HG03135 (cell line): Measurements from ENCODE around the gene RABGGTB.
"Not testable (repeated sequence)": the region's sequence is repeated elsewhere in the genome, so short reads cannot be mapped to it uniquely, and the experiment has no call there.

ENCODE experiments used
- ATAC-seq: cut with Tn5 transposase; IDR thresholded peaks from one replicate; pipeline ENCODE4 v1.9.1; 2021; ENCODE audit warnings: mild to moderate bottlenecking, moderate library complexity; ENCODE audit not compliant: unreplicated experiment

The RABGGTB gene

DNA sequence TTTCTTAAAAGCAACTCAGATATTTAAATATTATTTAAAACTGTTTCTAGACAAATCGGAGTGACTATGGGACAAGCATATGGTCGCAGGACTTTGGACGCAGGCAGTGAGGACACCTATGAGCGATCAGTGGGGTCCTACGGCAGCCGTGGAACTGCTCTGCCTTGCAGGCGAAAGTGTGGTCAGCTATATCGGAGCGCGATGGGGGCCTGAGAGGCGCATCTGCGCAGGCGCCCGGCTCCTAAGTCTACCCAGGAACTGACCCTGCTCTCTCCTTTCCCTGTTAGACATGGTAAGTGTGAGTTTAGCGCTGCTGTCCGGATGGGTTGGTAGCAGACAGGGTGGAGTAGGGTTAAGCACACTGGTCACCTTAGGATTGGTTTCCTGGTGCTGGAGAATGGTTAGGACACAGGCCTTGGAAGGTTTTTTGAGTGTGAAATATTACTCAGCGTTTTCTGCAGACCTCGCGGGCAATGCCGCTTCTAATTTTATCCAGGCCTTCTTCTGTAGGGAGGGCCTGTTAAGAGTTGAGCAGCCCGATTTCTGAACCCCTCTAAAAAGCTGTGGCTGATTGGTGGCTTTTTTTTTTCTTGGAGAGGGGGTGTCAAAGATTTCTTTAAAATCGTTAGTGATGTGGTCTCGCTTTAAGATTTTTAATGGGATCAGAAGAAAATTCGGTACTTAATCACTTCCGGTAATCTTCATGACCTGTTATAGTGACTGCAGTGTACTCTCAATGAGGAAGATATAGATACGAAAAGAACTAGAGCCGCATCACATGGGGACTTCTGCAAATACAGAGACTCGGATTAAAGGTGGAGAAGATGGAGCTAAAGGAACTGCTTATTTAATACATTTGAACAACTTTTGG, at the start of gene RABGGTB:
Gene RABGGTB, plus strand, starts transcription at position 274 of the 871 bp plus-strand sequence. Its CDS starts 16 bp downstream, at position 290.
- ATAC-seq: peak; percentile 73

DNA sequence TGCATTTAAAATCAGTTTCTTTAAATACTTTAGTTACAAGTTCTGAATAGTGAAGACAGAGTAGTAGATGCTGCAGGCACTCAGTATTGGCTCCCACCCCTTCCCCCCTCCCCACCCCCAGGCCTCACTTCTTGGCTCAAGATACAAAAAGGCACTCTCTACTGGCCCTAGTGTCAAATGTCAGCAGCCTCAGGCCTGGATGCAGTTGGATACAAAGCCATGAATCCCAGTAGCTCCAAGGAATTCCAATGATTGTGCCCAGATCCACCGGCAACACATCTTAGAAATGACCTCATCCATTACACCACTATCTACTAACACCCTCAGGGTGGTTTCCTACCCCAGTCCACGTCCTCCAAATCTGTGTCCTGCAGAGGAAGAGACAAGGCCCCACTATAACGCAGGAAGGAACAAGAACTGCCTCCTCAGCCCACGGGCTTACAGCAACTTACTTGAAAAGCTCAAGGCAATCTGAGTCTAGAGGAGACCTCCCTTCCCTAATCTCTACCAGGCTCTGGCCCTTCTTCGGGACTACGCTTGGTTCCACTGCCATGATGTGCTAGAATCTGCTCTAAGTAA, 43.9 kb upstream of the RABGGTB start:
- no peak for ATAC-seq

DNA sequence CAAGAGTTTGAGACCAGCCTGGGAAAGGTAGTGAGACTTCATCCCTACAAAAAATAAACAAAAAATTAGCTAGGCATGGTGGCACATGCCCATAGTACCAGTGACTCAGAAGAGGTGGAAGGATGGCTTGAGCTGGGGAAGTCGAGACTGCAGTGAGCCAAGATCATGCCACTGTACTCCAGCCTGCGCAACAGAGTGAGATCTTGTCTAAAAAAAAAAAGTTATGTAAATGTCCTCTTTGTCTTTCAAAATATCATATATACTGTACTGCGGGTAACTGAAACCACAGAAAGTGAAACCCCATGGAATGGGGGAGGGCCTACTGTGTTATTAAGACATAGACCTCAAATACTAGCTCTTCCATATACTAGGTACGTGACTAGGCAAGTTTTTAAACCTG, 40.8 kb upstream of the RABGGTB start:
- ATAC-seq: peak; percentile 71

DNA sequence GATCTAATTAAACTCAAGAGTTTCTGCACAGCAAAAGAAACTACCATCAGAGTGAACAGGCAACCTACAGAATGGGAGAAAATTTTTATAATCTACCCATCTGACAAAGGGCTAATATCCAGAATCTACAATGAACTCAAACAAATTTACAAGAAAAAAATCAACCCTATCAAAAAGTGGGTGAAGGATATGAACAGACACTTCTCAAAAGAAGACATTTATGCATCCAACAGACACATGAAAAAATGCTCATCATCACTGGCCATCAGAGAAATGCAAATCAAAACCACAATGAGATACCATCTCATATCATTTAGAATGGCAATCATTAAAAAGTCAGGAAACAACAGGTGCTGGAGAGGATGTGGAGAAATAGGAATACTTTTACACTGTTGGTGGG, 28.8 kb upstream of the RABGGTB start:
- ATAC-seq: not testable (repeated sequence)

- not testable (repeated sequence) for ATAC-seq
Measured at GRCh38 chr1:75758543-75758942, 27.5 kb upstream of the RABGGTB start.

GRCh38 chr1:75764057-75764655, 21.9 kb upstream of the RABGGTB start:
- ATAC-seq: no peak

DNA sequence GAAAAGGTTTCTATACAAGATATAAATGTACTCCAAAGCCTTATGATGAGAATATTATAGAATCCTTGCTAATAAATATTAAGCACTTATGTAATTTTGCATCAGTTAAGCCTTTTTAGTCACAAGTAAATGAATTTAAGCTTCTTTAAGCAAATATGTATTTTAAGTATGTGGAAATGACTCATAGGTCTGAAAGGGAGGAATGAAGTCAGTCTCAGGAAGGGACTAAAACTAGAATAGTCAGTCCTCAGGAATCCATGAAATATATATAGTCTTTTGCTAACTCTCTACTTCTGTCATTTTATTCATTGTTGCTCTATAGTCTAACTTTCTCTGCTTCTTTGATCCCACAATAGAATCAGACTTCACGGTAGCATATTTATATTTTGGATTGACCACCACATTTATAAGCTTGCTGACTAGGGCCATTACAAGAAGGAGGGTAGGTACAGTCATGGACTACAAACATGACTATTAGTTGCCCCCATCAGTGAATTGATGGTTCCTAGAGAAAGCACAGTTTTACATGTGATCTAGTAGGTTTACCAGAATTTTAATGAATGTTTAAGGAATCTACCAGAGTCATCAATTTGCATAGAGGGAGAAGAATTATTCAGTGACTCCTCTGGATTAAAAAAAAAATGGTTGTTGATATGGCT, 20.2 kb upstream of the RABGGTB start:
- ATAC-seq: no peak

DNA sequence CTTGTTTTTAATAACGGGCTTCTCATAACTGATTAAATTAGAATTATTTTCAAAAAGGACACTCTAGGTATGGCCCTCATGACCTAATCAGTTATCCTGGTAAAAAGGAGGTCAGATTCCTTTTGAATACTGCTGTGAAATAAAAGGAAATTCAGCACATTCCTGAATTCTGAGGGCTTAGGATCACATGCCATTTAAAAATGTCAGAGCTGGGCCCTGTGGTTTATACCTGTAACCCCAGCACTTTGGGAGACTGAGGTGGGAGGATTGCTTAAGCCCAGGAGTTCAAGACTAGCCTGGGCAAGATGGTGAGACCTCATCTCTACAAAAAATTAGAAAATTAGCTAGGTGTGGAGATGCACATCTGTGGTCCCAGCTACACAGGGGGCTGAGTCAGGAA, 18.0 kb upstream of the RABGGTB start:
- no peak for ATAC-seq

- no peak for ATAC-seq
Measured at GRCh38 chr1:75770761-75771160, 15.3 kb upstream of the RABGGTB start.

- no peak for ATAC-seq
Measured at GRCh38 chr1:75771978-75772377, 14.1 kb upstream of the RABGGTB start.

GRCh38 chr1:75777812-75778211, 8.2 kb upstream of the RABGGTB start:
- not testable (repeated sequence) for ATAC-seq

DNA sequence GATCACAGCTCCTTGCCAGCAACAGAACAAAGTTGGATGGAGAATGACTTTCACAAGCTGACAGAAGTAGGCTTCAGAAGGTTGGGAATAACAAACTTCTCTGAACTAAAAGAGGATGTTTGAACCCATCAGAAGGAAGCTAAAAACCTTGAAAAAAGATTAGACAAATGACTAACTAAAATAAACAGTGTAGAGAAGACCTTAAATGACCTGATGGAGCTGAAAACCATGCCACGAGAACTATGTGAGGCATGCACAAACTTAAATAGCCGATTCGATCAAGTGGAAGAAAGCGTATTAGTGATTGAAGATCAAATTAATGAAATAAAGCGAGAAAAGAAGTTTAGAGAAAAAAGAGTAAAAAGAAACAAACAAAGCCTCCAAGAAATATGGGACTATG, 7.4 kb upstream of the RABGGTB start:
- ATAC-seq: not testable (repeated sequence)

- ATAC-seq: not testable (repeated sequence)
Measured at GRCh38 chr1:75780183-75780582, 5.9 kb upstream of the RABGGTB start.

DNA sequence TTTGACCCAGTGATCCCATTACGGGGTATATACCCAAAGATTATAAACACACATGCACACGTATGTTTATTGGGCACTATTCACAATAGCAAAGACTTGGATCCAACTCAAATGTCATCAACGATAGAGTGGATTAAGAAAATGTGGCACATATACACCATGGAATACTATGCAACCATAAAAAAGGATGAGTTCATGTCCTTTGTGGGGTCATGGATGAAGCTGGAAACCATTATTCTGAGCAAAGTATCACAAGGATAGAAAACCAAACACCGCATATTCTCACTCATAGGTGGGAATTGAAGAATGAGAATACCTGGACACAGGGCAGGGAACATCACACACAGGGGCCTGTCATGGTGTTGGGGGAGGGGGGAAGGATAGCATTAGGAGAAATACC, 2.1 kb upstream of the RABGGTB start:
- not testable (repeated sequence) for ATAC-seq

- ATAC-seq: peak; percentile 16
Measured at GRCh38 chr1:75785320-75785982, 605 bp upstream of the RABGGTB start.

DNA sequence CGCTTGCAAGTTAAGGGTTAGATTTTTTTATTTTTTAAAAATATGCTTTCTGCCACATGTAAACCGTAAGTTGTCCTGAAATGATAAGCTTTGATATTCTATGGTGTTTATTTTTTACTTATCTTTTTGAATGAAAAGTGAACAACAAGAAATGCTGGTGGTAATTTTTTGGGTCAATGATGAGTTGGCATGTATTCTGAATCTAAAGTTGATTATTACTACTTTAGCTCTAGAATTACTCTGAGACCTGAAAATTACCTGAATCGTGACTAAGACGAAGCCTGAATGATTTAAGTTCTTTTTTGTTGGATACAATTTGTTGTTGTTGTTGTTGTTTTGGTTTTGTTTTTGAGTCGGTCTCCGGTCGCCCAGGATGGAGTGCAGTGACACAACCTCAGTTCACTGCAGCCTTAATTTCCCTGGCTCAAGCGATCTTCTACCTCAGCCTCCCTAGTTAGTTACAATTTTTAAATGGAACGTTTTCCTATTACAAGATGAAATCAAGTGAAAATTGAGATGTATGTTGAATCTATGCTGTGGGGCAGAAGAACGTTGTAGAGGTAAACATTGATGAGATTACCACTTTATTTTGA, 941 bp downstream of the RABGGTB start:
- no peak for ATAC-seq

- ATAC-seq: no peak
Measured at GRCh38 chr1:75787524-75787923, 1.5 kb downstream of the RABGGTB start.

GRCh38 chr1:75789988-75790387, 3.9 kb downstream of the RABGGTB start:
- no peak for ATAC-seq

- ATAC-seq: no peak
Measured at GRCh38 chr1:75791022-75791421, 5.0 kb downstream of the RABGGTB start.

DNA sequence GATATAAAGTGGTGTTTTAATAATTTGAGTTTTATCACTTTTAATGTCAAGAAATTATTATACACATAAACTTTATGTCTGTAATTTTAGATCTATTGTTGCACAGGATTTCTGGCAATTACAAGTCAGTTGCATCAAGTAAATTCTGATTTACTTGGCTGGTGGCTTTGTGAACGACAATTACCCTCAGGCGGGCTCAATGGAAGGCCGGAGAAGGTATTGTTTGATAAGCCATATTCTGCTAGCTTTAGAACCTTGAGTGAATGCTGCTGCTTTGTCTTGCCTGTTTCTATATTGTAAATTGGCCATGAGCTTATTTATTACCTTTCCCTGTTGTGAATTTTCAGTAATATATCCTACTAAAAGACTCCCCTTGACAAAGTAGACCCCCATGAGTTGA, 6.0 kb downstream of the RABGGTB start:
- no peak for ATAC-seq
